Measurements from ENCODE around the gene IL6R.
"Not testable (repeated sequence)": the region's sequence is repeated elsewhere in the genome, so short reads cannot be mapped to it uniquely, and the experiment has no call there.

Gene IL6R

DNA sequence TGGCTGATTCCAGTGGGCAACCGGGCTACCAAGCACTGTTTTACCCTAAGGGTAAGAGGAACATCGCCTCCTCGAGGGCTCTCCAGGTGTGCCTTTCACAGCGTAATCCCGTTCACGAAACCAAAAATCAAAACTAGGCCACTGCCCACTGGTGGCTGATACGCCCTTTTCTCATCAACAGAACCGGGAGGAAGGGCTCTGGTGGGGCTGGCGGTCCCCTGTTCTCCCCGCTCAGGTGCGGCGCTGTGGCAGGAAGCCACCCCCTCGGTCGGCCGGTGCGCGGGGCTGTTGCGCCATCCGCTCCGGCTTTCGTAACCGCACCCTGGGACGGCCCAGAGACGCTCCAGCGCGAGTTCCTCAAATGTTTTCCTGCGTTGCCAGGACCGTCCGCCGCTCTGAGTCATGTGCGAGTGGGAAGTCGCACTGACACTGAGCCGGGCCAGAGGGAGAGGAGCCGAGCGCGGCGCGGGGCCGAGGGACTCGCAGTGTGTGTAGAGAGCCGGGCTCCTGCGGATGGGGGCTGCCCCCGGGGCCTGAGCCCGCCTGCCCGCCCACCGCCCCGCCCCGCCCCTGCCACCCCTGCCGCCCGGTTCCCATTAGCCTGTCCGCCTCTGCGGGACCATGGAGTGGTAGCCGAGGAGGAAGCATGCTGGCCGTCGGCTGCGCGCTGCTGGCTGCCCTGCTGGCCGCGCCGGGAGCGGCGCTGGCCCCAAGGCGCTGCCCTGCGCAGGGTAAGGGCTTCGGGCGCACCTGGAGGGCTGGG lies at the start of gene IL6R:
Gene IL6R (plus strand): TSS at position 360 of the 763 bp plus-strand sequence. CDS start 287 bp downstream, at position 647.
- peak within 1 kb of the TSS; percentile 48 for H3K4me3 ChIP-seq (ENCODE audit: low read depth, low read length)
- DNase-seq (ENCODE audit: low read depth): peak; percentile 83
- TF ChIP-seq CTCF (IDR thresholded peaks at IDR 0.05; ENCODE audit: insufficient read depth, low read depth, low read length, missing control alignments): peak; percentile 33

DNA sequence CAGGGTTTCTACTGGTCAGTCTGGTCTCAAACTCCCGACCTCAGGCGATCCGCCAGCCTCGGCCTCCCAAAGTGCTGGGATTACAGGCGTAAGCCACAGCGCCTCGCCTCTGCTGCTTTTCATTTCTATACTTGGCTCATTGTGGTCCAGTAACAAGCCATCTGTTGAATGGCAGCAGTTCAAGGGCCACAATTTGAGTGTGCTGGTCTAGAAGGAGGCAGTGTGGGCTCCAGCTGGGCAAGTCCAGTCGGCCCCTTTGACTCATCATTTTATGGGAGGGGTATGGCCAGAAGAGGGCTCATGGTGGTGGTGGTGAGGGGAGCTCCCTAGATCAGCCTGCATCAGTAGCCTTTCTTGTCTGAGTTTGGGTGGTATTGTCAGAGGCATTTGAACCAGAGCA lies 46.6 kb upstream of the IL6R start:
- no peak for TF ChIP-seq CTCF (IDR thresholded peaks at IDR 0.05; ENCODE audit: insufficient read depth, low read depth, low read length, missing control alignments)
- DNase-seq (ENCODE audit: low read depth): no peak
- H3K4me3 ChIP-seq (ENCODE audit: low read depth, low read length): no peak overlapping the region

DNA sequence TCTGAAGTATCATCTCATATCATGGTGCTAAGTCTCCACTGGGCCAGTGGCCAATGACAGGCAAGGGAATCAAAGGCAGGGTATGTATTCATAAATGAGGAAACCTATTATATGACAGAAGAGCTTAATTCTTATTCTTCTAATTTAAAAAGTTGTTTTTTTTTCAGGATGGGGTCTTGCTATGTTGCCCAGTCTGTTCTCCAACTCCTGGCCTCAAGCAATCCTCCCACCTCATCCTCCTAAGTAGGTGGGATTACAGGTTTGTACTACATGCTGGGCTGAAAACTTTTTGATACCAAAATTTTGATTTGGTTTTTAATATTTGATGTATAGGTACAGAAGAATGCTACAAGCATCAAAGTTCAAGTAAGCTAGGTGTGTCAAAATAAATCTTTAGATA lies 44.9 kb upstream of the IL6R start:
- no peak for DNase-seq (ENCODE audit: low read depth)
- no peak for TF ChIP-seq CTCF (IDR thresholded peaks at IDR 0.05; ENCODE audit: insufficient read depth, low read depth, low read length, missing control alignments)
- H3K4me3 ChIP-seq (ENCODE audit: low read depth, low read length): no peak overlapping the region

DNA sequence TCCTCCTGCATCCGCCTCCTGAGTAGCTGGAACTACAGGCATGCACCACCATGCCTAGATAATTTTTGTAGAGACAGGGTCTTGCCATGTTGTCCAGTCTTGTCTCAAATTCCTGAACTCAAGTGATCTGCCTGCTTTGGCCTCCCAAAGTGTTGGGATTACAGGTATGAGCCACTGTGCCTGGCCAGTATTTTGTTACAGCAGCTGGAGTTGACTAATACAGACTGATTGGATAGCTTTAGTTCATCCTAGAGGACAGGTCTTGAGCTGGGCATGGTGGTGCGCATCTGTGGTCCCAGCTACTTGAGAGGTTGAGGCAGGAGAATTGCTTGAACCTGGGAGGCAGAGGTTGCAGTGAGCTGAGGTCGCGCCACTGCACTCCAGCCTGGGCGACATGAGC lies 44.3 kb upstream of the IL6R start:
- not testable (repeated sequence) for DNase-seq (ENCODE audit: low read depth); H3K4me3 ChIP-seq (ENCODE audit: low read depth, low read length)

DNA sequence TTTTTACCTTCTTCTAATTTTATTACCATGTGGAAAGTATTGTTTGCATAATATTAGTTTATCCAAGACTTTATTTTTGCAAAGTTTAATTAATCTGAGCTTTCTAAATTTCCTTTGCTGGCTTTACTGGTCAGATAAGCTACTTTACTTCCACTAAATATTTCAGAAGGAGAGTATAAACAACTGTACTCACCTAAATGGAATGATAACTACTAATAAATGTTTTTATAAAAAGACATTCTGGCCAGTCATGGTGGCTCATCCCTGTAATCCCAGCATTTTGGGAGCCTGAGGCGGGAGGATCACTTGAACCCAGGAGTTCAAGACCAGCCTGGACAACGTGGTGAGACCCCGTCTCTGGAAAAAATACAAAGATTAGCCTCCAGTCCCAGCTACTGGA lies 43.8 kb upstream of the IL6R start:
- no peak overlapping the region for H3K4me3 ChIP-seq (ENCODE audit: low read depth, low read length)
- DNase-seq (ENCODE audit: low read depth): no peak
- TF ChIP-seq CTCF (IDR thresholded peaks at IDR 0.05; ENCODE audit: insufficient read depth, low read depth, low read length, missing control alignments): no peak

DNA sequence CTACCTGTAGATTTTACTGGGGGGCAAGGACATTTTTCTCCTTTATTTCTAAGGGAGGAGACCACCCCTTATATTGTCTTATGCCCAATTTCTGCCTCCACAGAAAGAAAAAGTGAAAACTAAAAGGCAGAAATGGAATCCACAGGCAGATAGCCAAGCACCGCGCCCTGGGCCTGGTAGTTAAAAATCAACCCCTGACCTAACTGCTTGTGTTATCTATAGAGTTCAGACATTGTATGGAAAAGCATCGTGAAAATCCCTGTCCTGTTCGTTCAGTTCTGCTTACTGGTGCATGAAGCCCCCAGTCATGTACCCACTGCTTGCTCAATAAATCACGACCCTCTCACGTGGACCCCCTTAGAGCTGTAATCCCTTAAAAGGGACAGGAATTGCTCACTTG lies 33.7 kb upstream of the IL6R start:
- no peak overlapping the region for H3K4me3 ChIP-seq (ENCODE audit: low read depth, low read length)
- no peak for DNase-seq (ENCODE audit: low read depth)
- TF ChIP-seq CTCF (IDR thresholded peaks at IDR 0.05; ENCODE audit: insufficient read depth, low read depth, low read length, missing control alignments): no peak

DNA sequence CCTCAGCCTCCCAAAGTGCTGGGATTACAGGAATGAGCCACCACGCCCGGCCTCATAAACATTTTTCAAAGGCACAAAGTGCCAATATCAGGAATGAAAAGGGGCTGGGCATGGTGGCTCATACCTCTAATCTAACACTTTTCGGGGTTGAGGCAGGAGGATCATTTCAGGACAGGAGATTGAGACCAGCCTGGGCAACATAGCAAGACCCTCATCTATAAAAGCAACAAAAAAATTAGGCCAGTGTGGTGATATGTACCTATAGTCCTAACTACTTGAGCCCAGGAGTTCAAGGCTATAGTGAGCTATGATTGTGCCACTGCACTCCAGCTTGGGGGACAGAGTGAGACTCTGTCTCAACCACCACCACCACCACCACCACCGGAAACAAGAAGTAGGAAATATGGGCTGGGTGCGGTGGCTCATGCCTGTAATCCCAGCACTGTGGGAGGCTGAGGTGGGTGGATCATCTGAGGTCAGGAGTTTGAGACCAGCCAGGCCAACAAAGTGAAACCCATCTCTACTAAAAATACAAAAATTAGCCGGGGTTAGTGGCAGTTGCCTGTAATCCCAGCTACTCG lies 31.3 kb upstream of the IL6R start:
- H3K4me3 ChIP-seq (ENCODE audit: low read depth, low read length); DNase-seq (ENCODE audit: low read depth): not testable (repeated sequence)

DNA sequence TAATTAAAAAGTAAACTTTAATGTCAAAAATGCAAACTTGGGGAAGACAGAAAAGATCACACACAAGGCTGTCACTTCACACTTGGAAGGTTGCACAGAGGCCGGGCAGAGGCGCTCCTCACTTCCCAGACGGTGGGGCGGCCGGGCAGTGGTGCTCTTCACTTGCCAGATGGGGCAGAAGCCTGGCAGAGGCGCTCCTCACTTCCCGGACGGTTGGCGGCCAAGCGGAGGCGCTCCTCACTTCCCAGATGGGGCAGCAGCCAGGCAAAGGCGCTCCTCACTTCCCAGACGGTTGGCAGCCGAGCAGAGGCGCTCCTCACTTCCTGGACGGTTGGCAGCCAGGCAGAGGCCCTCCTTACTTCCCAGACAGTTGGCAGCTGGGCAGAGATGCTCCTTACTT lies 25.8 kb upstream of the IL6R start:
- no peak overlapping the region for H3K4me3 ChIP-seq (ENCODE audit: low read depth, low read length)
- no peak for DNase-seq (ENCODE audit: low read depth)
- no peak for TF ChIP-seq CTCF (IDR thresholded peaks at IDR 0.05; ENCODE audit: insufficient read depth, low read depth, low read length, missing control alignments)

Measured in GM12865 (cell line).